ENCODE data around the gene CX3CL1.

Gene CX3CL1

GRCh38 chr16:57419506-57419905 is 47.2 kb downstream of the CX3CL1 start:
- no peak for TF ChIP-seq CTCF (IDR thresholded peaks at IDR 0.05; ENCODE audit: borderline replicate concordance, insufficient read depth, low read depth, low read length)
- no peak overlapping the region for H3K4me3 ChIP-seq (ENCODE audit: low read depth, low read length)

- H3K4me3 ChIP-seq (ENCODE audit: low read depth, low read length) = no peak overlapping the region
- peak; percentile 63; the same call in 1 of the 2 replicates for TF ChIP-seq CTCF (IDR thresholded peaks at IDR 0.05; ENCODE audit: borderline replicate concordance, insufficient read depth, low read depth, low read length)
Measured at GRCh38 chr16:57422026-57422944, 50.0 kb downstream of the CX3CL1 start.

GRCh38 chr16:57423152-57423551 is 50.9 kb downstream of the CX3CL1 start:
- no peak overlapping the region for H3K4me3 ChIP-seq (ENCODE audit: low read depth, low read length)
- TF ChIP-seq CTCF (IDR thresholded peaks at IDR 0.05; ENCODE audit: borderline replicate concordance, insufficient read depth, low read depth, low read length) = no peak

- TF ChIP-seq CTCF (IDR thresholded peaks at IDR 0.05; ENCODE audit: borderline replicate concordance, insufficient read depth, low read depth, low read length) = no peak
- H3K4me3 ChIP-seq (ENCODE audit: low read depth, low read length) = no peak overlapping the region
Measured at GRCh38 chr16:57424583-57424982, 52.3 kb downstream of the CX3CL1 start.

GRCh38 chr16:57426356-57426755 is 54.1 kb downstream of the CX3CL1 start:
- H3K4me3 ChIP-seq (ENCODE audit: low read depth, low read length) = no peak overlapping the region

GRCh38 chr16:57427307-57427706 is 55.0 kb downstream of the CX3CL1 start:
- TF ChIP-seq CTCF (IDR thresholded peaks at IDR 0.05; ENCODE audit: borderline replicate concordance, insufficient read depth, low read depth, low read length) = no peak
- no peak overlapping the region for H3K4me3 ChIP-seq (ENCODE audit: low read depth, low read length)

More at GRCh38 chr16:57426356-57426755, 54.1 kb downstream of the CX3CL1 start:
- TF ChIP-seq CTCF (IDR thresholded peaks at IDR 0.05; ENCODE audit: borderline replicate concordance, insufficient read depth, low read depth, low read length) = no peak

- no peak for TF ChIP-seq CTCF (IDR thresholded peaks at IDR 0.05; ENCODE audit: borderline replicate concordance, insufficient read depth, low read depth, low read length)
- no peak overlapping the region for H3K4me3 ChIP-seq (ENCODE audit: low read depth, low read length)
Measured at GRCh38 chr16:57427824-57428223, 55.5 kb downstream of the CX3CL1 start.

All from GM12875 (cell line).